H1 (cell line): ENCODE data around the gene PRDX2. TPM values are rescaled to one million over a fixed set of nuclear protein-coding genes. Genes with fewer than 3 reads are reported as not detected.

Experiments
- CTCF ChIA-PET: fragments of 300-600 bp; sonication (Branson Sonifier 250); formaldehyde crosslinking; loops from one replicate; lab custom pipeline; 2021; ENCODE audit not compliant: partially characterized antibody; lab: Charles Lee
- POLR2A ChIA-PET: fragments of 300-600 bp; sonication (Branson Sonifier 250); formaldehyde crosslinking; loops from one replicate; lab custom pipeline; 2021; ENCODE audit warnings: inconsistent platforms; ENCODE audit not compliant: partially characterized antibody; lab: Charles Lee
- DNase-seq, 2 experiments: peaks; one replicate each; pipeline versions ENCODE4 v3.0.0 to v3.0.0-alpha.2; 2010 to 2022; ENCODE audit warnings: low spot score in 2 of 2, low read depth in 1 of 2, mixed read lengths in 1 of 2
- FAIRE-seq: peaks from 2 replicates; lab custom pipeline; 2011; peaks lifted over from hg19 to GRCh38; lab: Jason Lieb, UNC
- H2AFZ ChIP-seq: 2 replicates; pipeline ENCODE4 v1.8.1; 2012; ENCODE audit warnings: low read length, inconsistent platforms
- H2AK5ac ChIP-seq: 2 replicates; pipeline ENCODE4 v1.6.1; 2013; ENCODE audit warnings: low read depth, low read length
- H2BK120ac ChIP-seq: replicated peaks from 2 replicates; pipeline ENCODE3; 2013; ENCODE audit warnings: low read depth, low read length, inconsistent platforms
- H2BK12ac ChIP-seq: 2 replicates; pipeline ENCODE4 v1.6.1; 2013; ENCODE audit warnings: low read depth, low read length
- H2BK15ac ChIP-seq: 2 replicates; pipeline ENCODE4 v1.6.1; 2013; ENCODE audit warnings: low read length
- H2BK20ac ChIP-seq: 2 replicates; pipeline ENCODE4 v1.6.1; 2013; ENCODE audit warnings: low read length
- H2BK5ac ChIP-seq: 2 replicates; pipeline ENCODE4 v1.6.1; 2013; ENCODE audit warnings: low read depth, low read length
- H3K14ac ChIP-seq: 2 replicates; pipeline ENCODE4 v1.6.1; 2013; ENCODE audit warnings: inconsistent platforms; ENCODE audit not compliant: insufficient read length
- H3K18ac ChIP-seq: 2 replicates; pipeline ENCODE4 v1.6.1; 2013; ENCODE audit warnings: low read length; ENCODE audit errors: extremely low read depth
- H3K23ac ChIP-seq: 2 replicates; pipeline ENCODE4 v1.6.1; 2013; ENCODE audit warnings: inconsistent platforms; ENCODE audit not compliant: insufficient read length
- H3K23me2 ChIP-seq: 2 replicates; pipeline ENCODE4 v1.6.1; 2013; ENCODE audit warnings: low read depth, low read length
- H3K27ac ChIP-seq: 2 replicates; pipeline ENCODE4 v1.6.1; 2011; ENCODE audit warnings: low read depth, low read length, inconsistent platforms
- H3K27me3 ChIP-seq, 4 experiments: replicated peaks in 1 of 4; 1 replicate in 1 of 4; 2 replicates in 3 of 4; pipeline versions ENCODE4 v1.6.1 to v1.8.1; 2011 to 2013; ENCODE audit warnings: low read length in 3 of 4, mild to moderate bottlenecking in 3 of 4, inconsistent platforms in 2 of 4, mixed read lengths in 2 of 4, moderate library complexity in 1 of 4; ENCODE audit not compliant: control insufficient read depth in 3 of 4, insufficient read depth in 3 of 4; ENCODE audit errors: extremely low read depth in 1 of 4
- H3K36me3 ChIP-seq, 4 experiments: 2 replicates each; pipeline versions ENCODE4 v1.6.1 to v1.8.1; 2011 to 2013; ENCODE audit warnings: mild to moderate bottlenecking in 4 of 4, low read length in 3 of 4, moderate library complexity in 2 of 4, control low read depth in 1 of 4, inconsistent platforms in 1 of 4; ENCODE audit not compliant: insufficient read depth in 4 of 4, control insufficient read depth in 2 of 4
- H3K4ac ChIP-seq: replicated peaks from 2 replicates; pipeline ENCODE3; 2013; ENCODE audit warnings: low read length, low read depth, mixed read lengths, inconsistent platforms; ENCODE audit not compliant: insufficient read length
- H3K4me1 ChIP-seq, 4 experiments: replicated peaks in 1 of 4; 1 replicate in 1 of 4; 2 replicates in 3 of 4; pipeline versions ENCODE4 v1.6.1 to v1.8.1; 2011 to 2013; ENCODE audit warnings: low read length in 3 of 4, inconsistent platforms in 2 of 4, mixed read lengths in 1 of 4; ENCODE audit not compliant: insufficient read depth in 4 of 4, control insufficient read depth in 3 of 4
- H3K4me2 ChIP-seq, 2 experiments: 2 replicates each; pipeline versions ENCODE4 v1.6.1 to v1.8.1; 2011 to 2013; ENCODE audit warnings: low read depth in 2 of 2, low read length in 2 of 2, control low read depth in 1 of 2, inconsistent platforms in 1 of 2, mild to moderate bottlenecking in 1 of 2; ENCODE audit not compliant: insufficient read depth in 1 of 2
- H3K4me3 ChIP-seq, 4 experiments: fragments of 200-600, 300-600 bp in 1 of 4; sonication (generic), shearing (Covaris generic), sonication (Bioruptor Twin) in 1 of 4; 2 replicates each; pipeline versions ENCODE4 v1.5.1 to v1.8.1; 2011 to 2016; ENCODE audit warnings: low read length in 4 of 4, low read depth in 3 of 4, control low read depth in 2 of 4, inconsistent platforms in 2 of 4, mild to moderate bottlenecking in 2 of 4, mixed read lengths in 1 of 4, moderate library complexity in 1 of 4; ENCODE audit not compliant: insufficient read depth in 2 of 4; ENCODE audit errors: extremely low read depth in 1 of 4
- H3K56ac ChIP-seq: replicated peaks from 2 replicates; pipeline ENCODE3; 2013; ENCODE audit warnings: low read depth, mild to moderate bottlenecking, mixed read lengths, low read length, inconsistent platforms; ENCODE audit not compliant: insufficient read length
- H3K79me1 ChIP-seq: 2 replicates; pipeline ENCODE4 v1.6.1; 2013; ENCODE audit warnings: low read depth, low read length, control low read depth
- H3K79me2 ChIP-seq, 2 experiments: 2 replicates each; pipeline versions ENCODE4 v1.6.1 to v1.8.1; 2012 to 2013; ENCODE audit warnings: low read length in 2 of 2, mild to moderate bottlenecking in 2 of 2, inconsistent platforms in 1 of 2; ENCODE audit not compliant: insufficient read depth in 2 of 2, control insufficient read depth in 1 of 2
- H3K9ac ChIP-seq, 4 experiments: replicated peaks in 1 of 4; 1 replicate in 1 of 4; 2 replicates in 3 of 4; pipeline versions ENCODE4 v1.6.1 to v1.8.1; 2011 to 2013; ENCODE audit warnings: low read depth in 3 of 4, low read length in 3 of 4, control low read depth in 2 of 4, mild to moderate bottlenecking in 2 of 4, moderate library complexity in 2 of 4, inconsistent platforms in 1 of 4; ENCODE audit errors: extremely low read depth in 1 of 4
- H3K9me3 ChIP-seq, 2 experiments: 2 replicates each; pipeline versions ENCODE4 v1.6.1 to v1.8.1; 2012 to 2013; ENCODE audit warnings: mild to moderate bottlenecking in 2 of 2, moderate library complexity in 2 of 2, control low read depth in 1 of 2, inconsistent platforms in 1 of 2, low read depth in 1 of 2, low read length in 1 of 2, mixed read lengths in 1 of 2; ENCODE audit not compliant: insufficient read depth in 2 of 2
- H4K20me1 ChIP-seq, 2 experiments: replicated peaks in 1 of 2; 2 replicates each; pipeline versions ENCODE3 to v1.8.1; 2011 to 2013; ENCODE audit warnings: inconsistent platforms in 2 of 2, low read length in 2 of 2, mild to moderate bottlenecking in 1 of 2; ENCODE audit not compliant: insufficient read depth in 2 of 2, control insufficient read depth in 1 of 2
- H4K5ac ChIP-seq: 2 replicates; pipeline ENCODE4 v1.6.1; 2013; ENCODE audit warnings: low read length, low read depth, mixed read lengths, inconsistent platforms; ENCODE audit not compliant: insufficient read length
- H4K8ac ChIP-seq: 2 replicates; pipeline ENCODE4 v1.8.0; 2013; ENCODE audit warnings: mild to moderate bottlenecking, moderate library complexity, low read length, inconsistent platforms; ENCODE audit not compliant: insufficient read depth; ENCODE audit errors: extremely low read depth
- H4K91ac ChIP-seq: replicated peaks from 2 replicates; pipeline ENCODE3; 2013; ENCODE audit warnings: low read length, mixed read lengths, inconsistent platforms; ENCODE audit not compliant: insufficient read length
- CEBPB ChIP-seq: IDR thresholded peaks from 2 replicates; pipeline ENCODE4 v1.6.1; 2012; ENCODE audit warnings: low read depth, low read length
- HDAC6 ChIP-seq: IDR thresholded peaks from one replicate; pipeline ENCODE4 v1.7.1; 2012; ENCODE audit warnings: low read depth, mild to moderate bottlenecking, inconsistent platforms, low read length, moderate library complexity
- KDM4A ChIP-seq: IDR thresholded peaks from one replicate; pipeline ENCODE4 v1.7.1; 2012; ENCODE audit warnings: low read depth, mild to moderate bottlenecking, moderate library complexity, low read length, inconsistent platforms; ENCODE audit not compliant: severe bottlenecking
- MAFK ChIP-seq: IDR thresholded peaks from 2 replicates; pipeline ENCODE4 v1.6.1; 2012; ENCODE audit warnings: low read depth, mild to moderate bottlenecking, improper control_type of control experiment, low read length
- POU5F1 ChIP-seq: IDR thresholded peaks from 2 replicates; pipeline ENCODE4 v1.6.1; 2011; ENCODE audit warnings: low read depth, mild to moderate bottlenecking, low read length, moderate library complexity
- SIX5 ChIP-seq: IDR thresholded peaks from 2 replicates; pipeline ENCODE4 v1.6.1; 2011; ENCODE audit warnings: mild to moderate bottlenecking, low read depth, low read length
- SP1 ChIP-seq: IDR thresholded peaks from 2 replicates; pipeline ENCODE4 v1.6.1; 2011; ENCODE audit warnings: low read depth, low read length
- SP2 ChIP-seq: IDR thresholded peaks from 2 replicates; pipeline ENCODE4 v1.6.1; 2012; ENCODE audit warnings: mild to moderate bottlenecking, low read length, inconsistent platforms
- SP4 ChIP-seq: IDR thresholded peaks from 2 replicates; pipeline ENCODE4 v1.6.1; 2012; ENCODE audit warnings: low read length, inconsistent platforms
- WGBS, 2 experiments: shearing (Covaris generic) in 1 of 2; methylation state at CpG; one replicate each; pipeline versions ENCODE4 v1.1.6 to v1.1.7; 2013 to 2015; ENCODE audit warnings: low lambda C conversion rate in 2 of 2, mixed read lengths in 2 of 2, inconsistent platforms in 1 of 2, low coverage in 1 of 2, missing lambda C conversion rate in 1 of 2; ENCODE audit not compliant: insufficient replicate concordance in 2 of 2, insufficient coverage in 1 of 2, insufficient read length in 1 of 2; ENCODE audit errors: extremely low coverage in 1 of 2, missing lambda C conversion rate in 1 of 2; 5-methylcytosine and 5-hydroxymethylcytosine counted together
- polyA plus RNA-seq, 7 experiments: library from polyadenylated mRNA; depleted of rRNA in 3 of 7; stranded (reverse) in 5 of 7; unstranded in 2 of 7; fragments of >200 nt in 5 of 7; fragments of 200-250 nt in 2 of 7; gene quantifications; 1 replicate in 5 of 7; 2 replicates in 1 of 7; 4 replicates in 1 of 7; pipeline versions ENCODE4 v1.2.1 to v1.2.3, GENCODE V29; 2011 to 2013; ENCODE audit warnings: missing spikeins in 2 of 7, mixed read lengths in 2 of 7
- total RNA-seq: library from RNA; stranded (reverse); fragmentation: NEBNext Ultra II Directional; extraction: Animal tissue kit (Norgen Biotek cat#: 25700); gene quantifications from 2 replicates; pipeline ENCODE4 v1.2.1, GENCODE V29; 2021

Gene PRDX2
- total and polyA plus RNA-seq, 2 of the 8 experiments (the other 6 are each of a cell fraction or from before 2014, with no cell fraction given): 380 to 748 TPM

- Histone ChIP-seq H2BK12ac (no peak overlapping the region), H3K18ac (no peak overlapping the region), H3K27ac (no peak overlapping the region), H2BK5ac (no peak overlapping the region), H3K27me3 (peaks cover 0 to 4% (median under 1%) of the 10 kb centered on the region in 4 experiments; a peak in 2 of 7 replicates), H3K4ac (no peak overlapping the region), H3K4me2 (peak overlapping the region; percentile 91 to 92), H2AK5ac (peak overlapping the region; percentile 45; the same call in 1 of the 2 replicates), H3K56ac (no peak overlapping the region), H2BK15ac (no peak overlapping the region), H3K9me3 (no peaks in the 10 kb centered on the region), H3K23me2 (peaks cover 14% of the 10 kb centered on the region; the same call in 1 of the 2 replicates), H3K4me3 (peak overlapping the region; percentile 85 to 98 (median 97); a peak in 7 of 8 replicates), H3K23ac (no peak overlapping the region), H4K20me1 (peaks cover 0 to 6% of the 10 kb centered on the region in 2 experiments), H4K5ac (no peak overlapping the region), H3K4me1 (peaks cover 5 to 23% (median 11%) of the 10 kb centered on the region in 4 experiments; a peak in 6 of 7 replicates), H3K14ac (no peak overlapping the region), H4K8ac (no peak overlapping the region), H3K36me3 (peaks cover 8 to 19% (median 14%) of the 10 kb centered on the region in 4 experiments; a peak in 7 of 8 replicates), H3K79me2 (peaks cover 0 to 12% of the 10 kb centered on the region in 2 experiments; a peak in 2 of 4 replicates), H2AFZ (no peak overlapping the region), H4K91ac (no peak overlapping the region), H3K79me1 (peaks cover 7% of the 10 kb centered on the region), H2BK20ac (no peak overlapping the region), H3K9ac (peak overlapping the region in 2 of 4 experiments; percentile 81 to 84; a peak in 2 of 7 replicates), H2BK120ac (no peak overlapping the region)
- WGBS, 2 experiments: 93% methylated on average over 1 of the region's 1 CpG; no CpG with 5 or more reads in 1 of the 2 experiments
- TF ChIP-seq HDAC6 (no peak), SP1 (no peak), SP2 (no peak), CEBPB (no peak), KDM4A (no peak), MAFK (no peak), SIX5 (no peak), POU5F1 (no peak), SP4 (no peak)
- CTCF ChIA-PET: interaction anchor here (0.8 to 17.9 kb wide), 9 partner anchors 11 to 165 kb away, joined by 3 to 288 read pairs (median 4); no protein-coding TSS in a partner anchor
- POLR2A ChIA-PET: interaction anchor here (0.6 to 15.2 kb wide), 10 partner anchors 9 to 104 kb away, joined by 3 to 317 read pairs (median 4); partner anchors contain the start of genes FBXW9, HOOK2, JUNB and TRIR
- DNase-seq (no peak), FAIRE-seq (no peak)
These were observed 1.2 kb downstream of the PRDX2 start for GRCh38 chr19:12800466-12800770.
